VCaP (cell line): ENCODE measurements around the gene METTL18.

Experiments
- H3K27ac ChIP-seq: fragments of 450-650 bp; 2 replicates; pipeline ENCODE4 v1.5.1; 2017
- TF ChIP-seq, protein P1 (sequence below): fragments of 450-650 bp; conservative IDR thresholded peaks from 2 replicates; pipeline ENCODE4 v1.5.1; 2017; ENCODE audit warnings: mild to moderate bottlenecking, moderate library complexity

Gene METTL18

DNA sequence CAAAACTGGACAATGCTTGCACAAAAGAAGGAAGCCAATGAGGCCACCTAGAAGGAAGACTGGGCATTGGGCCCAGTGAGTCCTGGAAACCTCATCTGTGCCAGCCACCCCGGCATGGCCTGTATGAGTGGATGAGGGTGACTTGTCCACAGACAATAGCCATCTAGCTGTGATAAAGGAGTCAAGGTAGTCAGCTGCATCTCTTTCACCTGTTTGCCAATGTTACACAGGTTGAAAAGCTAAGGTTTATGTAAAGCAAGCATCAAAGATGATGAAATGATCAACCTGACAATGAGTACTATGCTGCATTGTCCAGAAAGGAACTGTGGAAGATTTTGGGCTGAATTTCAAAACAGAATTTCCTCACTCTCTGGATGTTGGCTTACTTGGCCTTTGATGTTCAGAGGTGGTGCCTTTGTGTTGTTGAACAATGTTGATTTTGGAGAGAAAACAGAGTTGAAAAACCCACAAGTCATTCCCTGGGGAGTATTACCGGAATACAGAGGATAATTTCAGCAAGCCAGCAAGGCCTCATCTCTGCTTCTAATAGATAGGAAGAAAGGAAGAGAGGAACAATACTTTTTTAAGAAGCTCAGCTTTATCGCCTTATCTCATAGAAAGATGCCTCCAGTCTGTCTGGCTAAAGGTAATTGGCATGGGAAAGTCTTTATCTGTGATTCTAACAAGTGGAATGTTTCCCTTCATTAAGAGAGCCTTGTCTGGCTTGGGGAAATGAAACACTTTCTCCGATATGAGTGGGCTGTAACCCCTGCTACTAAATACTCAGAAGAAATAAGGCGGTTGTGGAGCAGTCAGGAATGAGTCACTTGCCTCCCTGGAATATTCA, 49.5 kb downstream of the METTL18 start:
- no peak overlapping the region for H3K27ac ChIP-seq
- TF ChIP-seq, protein P1, sequence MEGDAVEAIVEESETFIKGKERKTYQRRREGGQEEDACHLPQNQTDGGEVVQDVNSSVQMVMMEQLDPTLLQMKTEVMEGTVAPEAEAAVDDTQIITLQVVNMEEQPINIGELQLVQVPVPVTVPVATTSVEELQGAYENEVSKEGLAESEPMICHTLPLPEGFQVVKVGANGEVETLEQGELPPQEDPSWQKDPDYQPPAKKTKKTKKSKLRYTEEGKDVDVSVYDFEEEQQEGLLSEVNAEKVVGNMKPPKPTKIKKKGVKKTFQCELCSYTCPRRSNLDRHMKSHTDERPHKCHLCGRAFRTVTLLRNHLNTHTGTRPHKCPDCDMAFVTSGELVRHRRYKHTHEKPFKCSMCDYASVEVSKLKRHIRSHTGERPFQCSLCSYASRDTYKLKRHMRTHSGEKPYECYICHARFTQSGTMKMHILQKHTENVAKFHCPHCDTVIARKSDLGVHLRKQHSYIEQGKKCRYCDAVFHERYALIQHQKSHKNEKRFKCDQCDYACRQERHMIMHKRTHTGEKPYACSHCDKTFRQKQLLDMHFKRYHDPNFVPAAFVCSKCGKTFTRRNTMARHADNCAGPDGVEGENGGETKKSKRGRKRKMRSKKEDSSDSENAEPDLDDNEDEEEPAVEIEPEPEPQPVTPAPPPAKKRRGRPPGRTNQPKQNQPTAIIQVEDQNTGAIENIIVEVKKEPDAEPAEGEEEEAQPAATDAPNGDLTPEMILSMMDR = no peak
